GM18907 (cell line): ENCODE results near the gene UBE2H.
"Not testable (repeated sequence)": the region's sequence is repeated elsewhere in the genome, so short reads cannot be mapped to it uniquely, and the experiment has no call there.

ENCODE experiments used
- ATAC-seq: cut with Tn5 transposase; IDR thresholded peaks from one replicate; pipeline ENCODE4 v1.9.1; 2021; ENCODE audit warnings: mild to moderate bottlenecking, moderate library complexity; ENCODE audit not compliant: unreplicated experiment

UBE2H gene

GRCh38 chr7:129826895-129827294 is 125.9 kb downstream of the UBE2H start:
- ATAC-seq: not testable (repeated sequence)

GRCh38 chr7:129825209-129825970 is 127.4 kb downstream of the UBE2H start:
- peak; percentile 73 for ATAC-seq

GRCh38 chr7:129824291-129825208 is 128.2 kb downstream of the UBE2H start:
- ATAC-seq: peak; percentile 37

GRCh38 chr7:129823143-129823542 is 129.6 kb downstream of the UBE2H start:
- ATAC-seq: not testable (repeated sequence)

- ATAC-seq: no peak
Observed at GRCh38 chr7:129821476-129821875, 131.3 kb downstream of the UBE2H start.

- no peak for ATAC-seq
Observed at GRCh38 chr7:129816742-129817141, 136.0 kb downstream of the UBE2H start.

GRCh38 chr7:129807863-129808262 is 144.9 kb downstream of the UBE2H start:
- ATAC-seq: no peak

- ATAC-seq: no peak
Observed at GRCh38 chr7:129804890-129805719, 147.7 kb downstream of the UBE2H start.

GRCh38 chr7:129804111-129804889 is 148.5 kb downstream of the UBE2H start:
- ATAC-seq: no peak

- no peak for ATAC-seq
Observed at GRCh38 chr7:129803546-129804081, 149.1 kb downstream of the UBE2H start.

- ATAC-seq: no peak
Observed at GRCh38 chr7:129801882-129802281, 150.9 kb downstream of the UBE2H start.

GRCh38 chr7:129800901-129801300 is 151.9 kb downstream of the UBE2H start:
- ATAC-seq: no peak

GRCh38 chr7:129799350-129799955 is 153.3 kb downstream of the UBE2H start:
- ATAC-seq: no peak

GRCh38 chr7:129798616-129799349 is 154.0 kb downstream of the UBE2H start:
- no peak for ATAC-seq

GRCh38 chr7:129797214-129797789 is 155.5 kb downstream of the UBE2H start:
- ATAC-seq: no peak

- no peak for ATAC-seq
Observed at GRCh38 chr7:129796186-129796775, 156.5 kb downstream of the UBE2H start.

GRCh38 chr7:129794461-129794860 is 158.3 kb downstream of the UBE2H start:
- ATAC-seq: not testable (repeated sequence)
